Measurements from ENCODE around the gene NEUROD1.

- TF ChIP-seq POLR2A (IDR thresholded peaks at IDR 0.05; ENCODE audit: low read length), result no peak
- TF ChIP-seq GATA1 (IDR thresholded peaks at IDR 0.05; ENCODE audit: low read depth, low read length), result no peak
Observed at GRCh38 chr2:181656450-181657291, 23.6 kb downstream of the NEUROD1 start, which contains the start of gene CERKL.
